Heart left ventricle (tissue), 16 donors: ENCODE results near the gene TGM1. TPM values are rescaled to one million over a fixed set of nuclear protein-coding genes. Genes with fewer than 3 reads are reported as not detected.
A peak's percentile ranks its signal among the peaks of the same experiment; 100 is the strongest.

Experiments
- ATAC-seq, 4 donors: fragments of 200-7000 bp; cut with Tn5 transposase; one replicate each; pipeline ENCODE4 v1.9.1; 2020 to 2022; ENCODE audit warnings: moderate library complexity in 4 of 4, mild to moderate bottlenecking in 3 of 4, moderate number of reproducible peaks in 1 of 4
- DNase-seq, 5 donors: peaks; one replicate each; pipeline ENCODE4 v3.0.0-alpha.2; 2020
- H3K27ac ChIP-seq, 12 donors: fragments of 200-600 bp; sonication (generic) in 4 of 12; one replicate each; pipeline versions ENCODE4 v1.5.0 to v1.8.0; 2016 to 2022; ENCODE audit warnings: mild to moderate bottlenecking in 2 of 12
- H3K27me3 ChIP-seq, 9 donors: fragments of 200-600 bp; sonication (generic) in 2 of 9; one replicate each; pipeline versions ENCODE4 v1.5.1 to v1.8.0; 2016 to 2022; ENCODE audit warnings: mild to moderate bottlenecking in 3 of 9
- H3K36me3 ChIP-seq, 9 donors: fragments of 200-600 bp; sonication (generic) in 2 of 9; one replicate each; pipeline versions ENCODE4 v1.5.0 to v1.8.0; 2018 to 2022; ENCODE audit warnings: mild to moderate bottlenecking in 2 of 9
- H3K4me1 ChIP-seq, 12 donors: fragments of 200-600 bp; sonication (generic) in 4 of 12; one replicate each; pipeline versions ENCODE4 v1.5.0 to v1.8.0; 2016 to 2022; ENCODE audit warnings: mild to moderate bottlenecking in 3 of 12
- H3K4me3 ChIP-seq, 12 donors: fragments of 200-600 bp; sonication (generic) in 4 of 12; one replicate each; pipeline versions ENCODE4 v1.5.0 to v1.8.0; 2017 to 2022; ENCODE audit warnings: mild to moderate bottlenecking in 9 of 12, moderate library complexity in 4 of 12
- H3K9me3 ChIP-seq, 12 donors: fragments of 200-600 bp; sonication (generic) in 4 of 12; one replicate each; pipeline versions ENCODE4 v1.5.0 to v1.8.0; 2016 to 2022; ENCODE audit warnings: mild to moderate bottlenecking in 1 of 12
- POLR2A ChIP-seq, 2 donors: fragments of 450-650 bp; IDR thresholded peaks; one replicate each; pipeline ENCODE4 v1.6.1; 2017; ENCODE audit warnings: antibody characterized with exemption in 2 of 2, mild to moderate bottlenecking in 2 of 2, moderate library complexity in 2 of 2
- WGBS, 4 donors: extraction: QIAGEN DNeasy Blood & Tissue Kit in 2 of 4; methylation state at CpG; one replicate each; pipeline versions ENCODE4 v1.1.5 to v1.1.7; 2013 to 2018; 5-methylcytosine and 5-hydroxymethylcytosine counted together
- intact Hi-C, 10 donors: fragments of 100-400 bp; cut with DNase I; formaldehyde crosslinking; loops; one replicate each; pipeline versions ENCODE4 v1.11.1 to v1.14.2; 2022
- polyA plus RNA-seq, 2 donors: library from polyadenylated mRNA; stranded (reverse); fragments of 200-250 nt; gene quantifications; one replicate each; pipeline ENCODE4 v1.2.3, GENCODE V29; 2013
- total RNA-seq, 9 donors: library from RNA; depleted of rRNA in 2 of 9; stranded (reverse); fragments of >200 nt in 2 of 9; fragmentation: NEBNext Ultra II Directional in 3 of 9; extraction: Animal tissue kit (Norgen Biotek cat#: 25700) in 3 of 9; gene quantifications; one replicate each; pipeline versions ENCODE4 v1.1.0 to v1.2.4, GENCODE V29; 2016 to 2023
- TF ChIP-seq, protein P1 (sequence below), 12 donors: fragments of 200-600 bp; sonication (generic) in 4 of 12; IDR thresholded peaks; one replicate each; pipeline versions ENCODE4 v1.5.0 to v1.8.0; 2018 to 2022; ENCODE audit warnings: antibody characterized with exemption in 12 of 12, mild to moderate bottlenecking in 5 of 12
- donor health status: ischemic (EF 13 %, LVEDD 7.1; RV severe dilation, severe dysfunction).
- donor health status: healthy with polysubstance abuse.
- donor health status: DM: no; HTN: yes; CAD: no.
- donor health status: DM: no; HTN: no; CAD: no.
- donor health status: ischemic (EF 25% LVEDD 6.9; RV normal size, moderate dysfunction).
- donor health status: ischemic (EF 25% LVEDD 5.7; RV mildly dilated, moderate dysfunction).
- donor health status: healthy.
- donor health status: DM: yes; HTN: yes; CAD: no.
- donor health status: ischemic (EF 35%, LVEDD 5.7; RV mildly dilated, moderate dysfunction).
- donor health status: nonischemic (EF 11% LVEDD 7.7; RV severe dilation, severe dysfunction).
- donor health status: DM: yes; HTN: yes; CAD: no.
- donor health status: PGD.
- donor health status: ischemic (EF 29% LVEDD 5.4; RV normal size, mild dysfunction).
- donor health status: nonischemic (EF 23%, LVEDD 6.1; RV moderate dilation, normal function).

Gene TGM1
- total and polyA plus RNA-seq, 11 donors = 0.52 to 38.9 (median 0.98) TPM; not detected in 3

DNA sequence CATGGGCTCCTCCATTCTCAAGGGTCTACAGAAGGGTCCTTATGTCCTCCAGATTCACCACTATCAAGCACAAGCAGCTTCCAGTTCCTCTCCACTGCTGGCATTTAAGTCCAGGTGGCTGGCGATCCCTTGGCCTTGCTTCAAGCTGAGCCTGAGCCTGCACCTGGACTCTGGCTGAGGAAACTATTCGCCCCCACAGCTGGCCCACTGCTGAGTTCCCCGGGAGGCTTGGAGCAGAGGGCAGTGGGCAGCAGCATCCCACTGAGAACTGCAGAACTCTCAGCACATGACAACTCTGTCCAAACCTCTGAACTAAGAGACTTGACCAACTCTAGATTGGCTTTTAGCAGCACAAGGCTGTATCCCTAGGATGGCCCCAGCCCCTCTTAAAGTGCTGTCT, 19.8 kb upstream of the TGM1 start:
- DNase-seq (peak in 1 of 5 donors; percentile 10), ATAC-seq (no peak)
- TF ChIP-seq, protein P1, sequence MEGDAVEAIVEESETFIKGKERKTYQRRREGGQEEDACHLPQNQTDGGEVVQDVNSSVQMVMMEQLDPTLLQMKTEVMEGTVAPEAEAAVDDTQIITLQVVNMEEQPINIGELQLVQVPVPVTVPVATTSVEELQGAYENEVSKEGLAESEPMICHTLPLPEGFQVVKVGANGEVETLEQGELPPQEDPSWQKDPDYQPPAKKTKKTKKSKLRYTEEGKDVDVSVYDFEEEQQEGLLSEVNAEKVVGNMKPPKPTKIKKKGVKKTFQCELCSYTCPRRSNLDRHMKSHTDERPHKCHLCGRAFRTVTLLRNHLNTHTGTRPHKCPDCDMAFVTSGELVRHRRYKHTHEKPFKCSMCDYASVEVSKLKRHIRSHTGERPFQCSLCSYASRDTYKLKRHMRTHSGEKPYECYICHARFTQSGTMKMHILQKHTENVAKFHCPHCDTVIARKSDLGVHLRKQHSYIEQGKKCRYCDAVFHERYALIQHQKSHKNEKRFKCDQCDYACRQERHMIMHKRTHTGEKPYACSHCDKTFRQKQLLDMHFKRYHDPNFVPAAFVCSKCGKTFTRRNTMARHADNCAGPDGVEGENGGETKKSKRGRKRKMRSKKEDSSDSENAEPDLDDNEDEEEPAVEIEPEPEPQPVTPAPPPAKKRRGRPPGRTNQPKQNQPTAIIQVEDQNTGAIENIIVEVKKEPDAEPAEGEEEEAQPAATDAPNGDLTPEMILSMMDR (IDR thresholded peaks at IDR 0.05) = no peak
- TF ChIP-seq POLR2A (IDR thresholded peaks at IDR 0.05) = no peak
- intact Hi-C loops = no loop called here
- H3K27ac ChIP-seq = no peak overlapping the region
- no peaks in the 10 kb centered on the region for H3K36me3 ChIP-seq
- peaks cover 0 to 52% (median 8%) of the 10 kb centered on the region in 12 donors for H3K4me1 ChIP-seq
- no peaks in the 10 kb centered on the region for H3K9me3 ChIP-seq
- WGBS, 4 donors = 81 to 92% (median 85%) methylated on average over 2 to 3 of the region's 3 CpGs
- no peaks in the 10 kb centered on the region for H3K27me3 ChIP-seq
- H3K4me3 ChIP-seq = no peak overlapping the region

DNA sequence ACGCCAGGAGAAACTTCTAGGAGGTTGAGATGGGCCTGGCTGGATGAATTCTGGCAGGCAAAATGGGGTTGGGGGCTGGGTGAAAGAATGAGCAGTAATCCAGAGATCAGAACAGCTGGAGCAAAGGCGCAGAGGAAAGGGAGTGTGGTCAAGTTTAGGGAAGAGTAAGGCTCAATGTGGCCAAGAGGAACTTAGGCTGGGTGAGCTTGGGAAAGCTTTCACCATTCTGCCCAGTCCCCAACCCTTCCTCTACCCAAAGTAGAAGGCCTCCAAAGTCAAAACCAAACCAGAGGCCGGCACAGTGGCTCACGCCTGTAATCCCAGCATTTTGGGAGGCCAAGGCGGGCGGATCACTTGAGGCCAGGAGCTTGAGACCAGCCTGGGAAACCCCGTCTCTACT, 18.7 kb upstream of the TGM1 start:
- Histone ChIP-seq H3K4me1 (peaks cover 0 to 63% (median 8%) of the 10 kb centered on the region in 12 donors), H3K36me3 (no peaks in the 10 kb centered on the region), H3K9me3 (no peaks in the 10 kb centered on the region), H3K4me3 (no peak overlapping the region), H3K27ac (peak overlapping the region in 3 of 12 donors; percentile 22 to 81 (median 38)), H3K27me3 (no peaks in the 10 kb centered on the region)
- no peak for DNase-seq
- 82 to 95% (median 94%) methylated on average over 7 of the region's 7 CpGs for WGBS, 4 donors
- ATAC-seq = no peak
- TF ChIP-seq POLR2A (IDR thresholded peaks at IDR 0.05) = no peak
- TF ChIP-seq, protein P1 (IDR thresholded peaks at IDR 0.05) = no peak
- intact Hi-C loops = no loop called here

DNA sequence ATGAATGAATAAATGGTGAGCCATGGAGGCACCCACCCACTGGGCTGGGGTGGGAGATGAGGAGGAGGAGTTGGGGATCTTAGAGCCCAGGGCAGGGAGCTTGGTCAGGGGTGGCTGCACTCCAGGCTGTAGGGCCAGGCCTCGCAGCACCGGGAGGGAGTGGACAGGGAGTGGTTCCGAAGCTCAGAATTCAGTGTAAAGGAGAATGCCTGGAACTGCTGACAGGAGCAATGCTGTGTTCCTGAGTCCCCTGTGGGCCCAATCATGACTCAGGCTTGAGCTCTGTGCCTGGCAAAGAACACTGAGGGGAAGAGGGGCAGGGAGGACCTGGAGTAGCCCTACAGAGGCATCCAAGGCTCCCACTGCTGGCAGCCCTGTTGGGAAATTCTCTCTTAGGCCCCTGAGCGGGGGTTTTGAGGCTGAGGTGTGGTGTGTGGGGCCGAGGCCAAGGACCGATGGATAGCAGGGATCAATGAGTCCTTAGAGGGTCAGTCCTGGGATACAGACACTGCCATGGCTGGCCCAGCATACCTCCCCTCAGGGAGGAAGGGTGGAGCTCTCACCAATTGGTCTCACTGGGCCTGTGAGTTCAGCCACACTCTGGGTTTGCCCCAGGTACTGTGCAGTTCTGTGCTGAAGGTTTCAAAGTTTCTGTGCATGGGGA, 18.0 kb upstream of the TGM1 start:
- Histone ChIP-seq H3K27ac (peak overlapping the region in 5 of 12 donors; percentile 3 to 81 (median 38)), H3K4me3 (no peak overlapping the region), H3K27me3 (no peaks in the 10 kb centered on the region), H3K36me3 (no peaks in the 10 kb centered on the region), H3K9me3 (no peaks in the 10 kb centered on the region), H3K4me1 (peaks cover 0 to 69% (median 8%) of the 10 kb centered on the region in 12 donors)
- ATAC-seq = peak in 3 of 4 donors; percentile 12 to 44 (median 21)
- TF ChIP-seq, protein P1 (IDR thresholded peaks at IDR 0.05) = no peak
- no peak for TF ChIP-seq POLR2A (IDR thresholded peaks at IDR 0.05)
- intact Hi-C loops = no loop called here
- 64 to 72% (median 68%) methylated on average over 6 of the region's 6 CpGs for WGBS, 4 donors
- DNase-seq = peak in 1 of 5 donors; percentile 58

DNA sequence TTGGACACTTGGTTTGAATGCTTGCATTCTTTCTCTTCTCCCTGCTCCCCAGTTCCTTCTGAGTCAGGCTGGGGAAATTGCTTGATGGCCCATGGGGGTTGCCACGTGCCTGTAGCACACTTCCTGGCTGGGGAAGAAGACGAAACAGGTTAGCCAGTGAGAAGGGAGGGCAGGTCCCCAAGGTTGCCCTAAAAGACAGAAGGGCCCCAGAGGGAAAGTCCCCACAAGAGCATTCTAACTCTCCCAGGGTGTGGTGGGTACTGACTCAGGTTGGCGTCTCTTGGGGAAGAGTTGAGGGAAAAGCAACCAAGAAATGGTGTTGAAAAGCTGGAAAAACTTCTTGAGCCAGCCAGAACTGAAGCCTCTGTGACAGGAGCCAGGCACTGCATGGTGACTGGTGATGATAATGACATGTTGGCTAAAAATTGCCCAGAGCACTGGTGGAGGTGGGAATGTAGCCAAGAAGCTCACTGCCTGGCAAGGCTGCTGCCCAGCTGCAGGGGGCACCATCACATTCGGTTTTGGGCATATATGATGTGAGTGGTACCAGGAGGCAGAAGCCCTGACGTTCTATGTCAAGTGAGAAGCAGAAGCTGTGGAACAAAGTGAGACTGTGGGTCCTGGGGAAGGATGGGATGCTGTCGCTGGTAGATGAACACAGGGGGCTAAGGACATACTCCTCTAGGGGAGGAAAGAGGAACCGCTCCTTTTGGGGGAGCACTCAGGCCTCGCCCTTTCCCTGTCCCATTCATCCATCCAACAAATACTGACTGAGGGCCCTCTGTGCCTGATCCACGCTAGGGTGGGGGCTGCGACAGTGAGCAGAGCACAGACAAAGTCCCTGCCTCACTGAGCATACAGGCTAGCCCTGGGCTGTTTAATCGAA, 16.6 kb upstream of the TGM1 start:
- Histone ChIP-seq H3K4me1 (peaks cover 0 to 77% (median 8%) of the 10 kb centered on the region in 12 donors), H3K27me3 (no peaks in the 10 kb centered on the region), H3K36me3 (no peaks in the 10 kb centered on the region), H3K9me3 (no peaks in the 10 kb centered on the region), H3K27ac (peak overlapping the region in 11 of 12 donors; percentile 41 to 87 (median 72)), H3K4me3 (no peak overlapping the region)
- 58 to 66% (median 64%) methylated on average over 11 of the region's 11 CpGs for WGBS, 4 donors
- intact Hi-C loops = no loop called here
- DNase-seq (peak in 4 of 5 donors; percentile 60 to 81 (median 67)), ATAC-seq (peak; percentile 75 to 86 (median 80))
- TF ChIP-seq, protein P1 (IDR thresholded peaks at IDR 0.05) = peak in 11 of 12 donors; percentile 32 to 68 (median 42)
- no peak for TF ChIP-seq POLR2A (IDR thresholded peaks at IDR 0.05)
